HK-2 (cell line): ENCODE results near the gene KLF7.
"Not testable (repeated sequence)": the region's sequence is repeated elsewhere in the genome, so short reads cannot be mapped to it uniquely, and the experiment has no call there.

Experiments
- DNase-seq: peaks from one replicate; pipeline ENCODE4 v3.0.0-alpha.2; 2018; ENCODE audit not compliant: unreplicated experiment

KLF7 gene

DNA sequence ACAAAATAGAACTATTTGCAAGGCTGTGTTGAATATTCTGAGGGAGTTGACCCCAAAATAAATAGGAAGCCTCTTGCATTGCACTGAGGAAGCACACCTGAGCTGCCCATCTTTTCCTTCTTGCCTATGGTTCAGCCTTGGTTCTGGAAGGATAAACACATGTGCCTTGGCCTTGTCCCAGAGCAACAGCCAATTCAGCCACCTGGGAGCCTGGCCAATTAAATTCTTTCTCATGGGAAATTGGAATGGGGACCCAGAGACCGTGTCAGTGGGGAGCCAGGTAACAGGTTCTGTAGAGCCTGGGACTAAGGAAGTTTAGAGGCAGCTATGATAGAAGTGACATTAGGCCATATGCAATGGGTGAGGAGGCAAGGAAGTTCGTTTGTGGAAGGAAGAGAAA lies 99.6 kb downstream of the KLF7 start:
- no peak for DNase-seq

DNA sequence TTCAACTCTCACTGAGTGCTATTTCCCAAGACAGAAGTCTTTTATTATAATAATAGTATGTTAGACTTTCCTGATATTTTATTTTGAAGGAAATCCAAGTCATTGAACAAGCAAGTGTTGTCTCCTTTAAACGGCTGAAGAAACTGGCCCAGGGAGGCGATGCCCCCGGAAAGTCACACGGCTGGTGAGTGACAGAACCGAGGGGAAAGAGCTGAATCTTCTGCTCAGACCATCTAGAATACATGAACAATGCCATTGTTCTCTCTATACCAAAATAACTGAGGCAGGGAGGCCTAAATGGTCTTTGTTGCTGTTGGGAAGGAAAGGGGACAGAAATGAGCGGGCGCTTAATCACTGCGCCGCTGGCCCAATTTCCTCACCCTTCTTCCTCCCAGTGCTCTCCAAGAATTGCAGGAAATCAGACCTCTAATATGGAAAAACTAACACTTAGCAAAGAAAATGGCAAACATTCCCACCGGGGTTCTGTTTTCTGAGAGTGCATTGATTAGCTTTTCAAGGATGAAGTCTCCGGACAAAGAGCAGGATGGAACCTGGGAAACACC lies 101.5 kb downstream of the KLF7 start:
- no peak for DNase-seq

DNA sequence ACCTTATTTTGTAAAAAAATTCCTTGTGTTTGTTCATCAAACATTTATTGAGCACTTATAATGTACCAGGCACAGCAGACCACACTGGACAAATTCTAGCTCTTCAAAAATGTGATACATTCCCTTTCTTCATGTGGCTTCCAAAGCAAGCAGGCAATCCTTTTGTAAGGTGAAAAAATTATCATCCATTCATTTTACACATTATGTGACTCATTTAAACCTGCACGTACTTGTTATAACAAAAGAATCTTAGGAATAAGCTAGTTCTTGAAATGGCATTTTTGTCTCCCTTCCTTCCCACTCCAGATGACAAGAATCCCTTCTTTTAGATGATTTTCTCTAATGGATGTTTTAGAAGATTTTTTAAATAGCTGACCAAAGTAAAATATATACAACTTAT lies 104.6 kb downstream of the KLF7 start:
- no peak for DNase-seq

DNA sequence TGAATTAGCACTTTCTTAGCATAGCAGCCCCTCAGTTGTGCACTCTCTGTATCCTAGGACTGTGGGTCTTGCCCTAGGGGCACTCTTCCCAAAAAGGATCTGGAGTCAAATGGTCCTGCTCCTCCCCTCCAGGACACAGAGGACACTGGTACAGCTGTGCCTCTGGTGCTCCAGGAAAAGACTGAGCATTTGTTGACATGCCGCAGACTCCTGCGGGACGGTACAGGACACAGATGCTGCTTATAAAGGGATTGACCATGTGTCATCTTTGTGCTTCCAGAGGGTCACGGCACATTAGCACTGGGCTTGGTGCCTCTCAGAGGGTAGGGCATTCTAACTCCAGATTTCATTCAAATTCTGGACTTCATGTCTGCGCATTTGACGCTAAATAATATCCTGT lies 110.5 kb downstream of the KLF7 start:
- DNase-seq, result no peak

DNA sequence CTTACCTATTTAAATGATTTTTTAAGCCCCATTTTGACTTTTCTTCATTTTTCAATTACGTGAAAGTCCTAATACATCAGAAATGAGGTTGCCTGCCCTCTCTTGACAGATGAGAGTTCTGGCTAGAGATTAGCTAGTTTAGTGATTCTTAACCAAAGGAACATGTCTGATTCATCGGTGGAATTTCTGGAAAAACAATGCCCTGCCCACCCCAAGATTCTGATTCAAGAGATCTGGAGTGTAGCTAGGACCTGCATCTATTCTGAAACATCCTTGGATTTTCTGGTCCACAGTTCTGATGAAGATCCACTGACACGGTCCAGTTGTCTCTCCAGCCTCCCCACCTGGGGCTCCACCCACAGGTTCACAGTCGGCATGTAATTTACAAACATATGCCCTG lies 111.2 kb downstream of the KLF7 start:
- no peak for DNase-seq

DNA sequence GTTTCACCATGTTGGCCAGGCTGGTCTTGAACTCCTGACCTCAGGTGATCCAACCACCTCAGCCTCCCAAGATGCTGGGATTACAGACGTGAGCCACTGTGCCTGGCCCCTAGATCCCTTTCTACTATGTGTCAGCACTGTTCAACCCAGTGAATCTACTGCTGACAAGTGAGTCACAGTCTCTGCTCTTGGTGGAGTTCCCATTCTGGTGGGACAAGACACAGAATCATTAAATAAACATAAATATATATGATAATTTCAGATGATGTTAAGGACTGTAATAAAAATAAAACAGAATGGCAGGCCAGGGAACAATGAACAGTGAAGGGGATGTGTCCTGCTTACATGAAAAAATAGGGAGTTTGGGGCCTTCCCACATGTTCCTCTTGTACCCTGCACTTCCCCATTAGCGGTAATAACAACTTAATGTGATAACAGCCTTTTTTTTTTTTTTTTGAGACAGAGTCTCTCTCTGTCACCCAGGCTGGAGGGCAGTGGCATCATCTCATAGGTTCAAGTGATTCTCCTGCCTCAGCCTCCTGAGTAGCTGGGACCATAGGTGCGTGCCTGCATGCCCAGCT lies 114.3 kb downstream of the KLF7 start:
- DNase-seq, result no peak

DNA sequence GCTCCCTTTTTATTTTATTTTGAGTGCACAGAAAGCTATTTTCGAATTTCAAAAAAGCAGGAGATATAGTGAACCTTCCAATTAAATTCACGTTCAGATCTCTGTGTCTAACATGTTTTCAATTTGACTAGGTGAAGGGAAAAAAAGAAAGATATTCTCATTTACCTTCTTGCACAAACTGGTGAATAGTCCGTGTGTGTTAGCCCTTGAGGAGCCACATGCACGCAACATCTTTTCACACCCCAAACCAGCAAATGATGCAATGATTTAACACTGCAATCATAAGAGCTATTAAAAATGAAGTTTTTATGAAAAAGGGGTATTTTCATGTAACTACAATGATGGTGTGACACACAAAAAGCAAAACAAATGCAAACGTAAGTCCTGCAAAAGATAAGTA lies 116.6 kb downstream of the KLF7 start:
- no peak for DNase-seq

DNA sequence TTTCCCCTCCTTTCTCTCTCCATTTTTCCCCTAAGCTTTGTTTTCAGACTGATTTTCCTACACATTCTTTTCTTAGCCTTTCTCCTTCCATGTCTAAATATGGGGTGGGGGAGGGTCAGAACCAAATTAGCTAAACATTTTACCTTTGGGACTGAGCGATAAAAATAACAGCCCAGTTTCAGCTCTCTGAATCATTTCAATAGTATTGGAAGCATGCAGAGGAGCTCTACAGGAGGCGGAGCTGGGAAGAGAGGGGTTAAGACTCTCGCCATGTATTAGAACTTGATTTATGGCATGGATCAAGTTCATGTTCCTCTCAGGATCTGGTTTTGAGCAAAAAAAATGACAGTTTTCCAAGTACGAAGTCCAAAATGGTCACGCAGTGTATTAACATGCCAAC lies 117.3 kb downstream of the KLF7 start:
- no peak for DNase-seq

DNA sequence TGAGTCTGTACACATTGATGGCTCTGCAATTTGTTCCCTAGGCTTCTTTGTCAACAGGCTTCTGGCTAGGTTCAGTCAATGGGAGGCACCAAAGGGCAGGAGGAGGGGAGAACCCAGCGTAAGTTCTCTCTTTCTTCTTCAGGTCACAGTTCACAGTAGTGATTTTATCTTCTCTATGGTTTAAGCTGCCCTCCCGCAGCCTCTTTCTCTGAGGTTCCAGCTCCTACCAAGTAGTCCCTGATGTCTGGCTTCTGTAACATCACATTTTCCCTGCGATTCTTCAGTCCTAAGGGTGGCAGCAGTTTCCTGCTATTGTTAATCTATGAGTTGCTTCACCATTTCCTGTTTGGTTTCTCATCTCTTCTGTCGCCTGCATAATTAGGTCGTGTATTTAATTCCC lies 119.0 kb downstream of the KLF7 start:
- no peak for DNase-seq

DNA sequence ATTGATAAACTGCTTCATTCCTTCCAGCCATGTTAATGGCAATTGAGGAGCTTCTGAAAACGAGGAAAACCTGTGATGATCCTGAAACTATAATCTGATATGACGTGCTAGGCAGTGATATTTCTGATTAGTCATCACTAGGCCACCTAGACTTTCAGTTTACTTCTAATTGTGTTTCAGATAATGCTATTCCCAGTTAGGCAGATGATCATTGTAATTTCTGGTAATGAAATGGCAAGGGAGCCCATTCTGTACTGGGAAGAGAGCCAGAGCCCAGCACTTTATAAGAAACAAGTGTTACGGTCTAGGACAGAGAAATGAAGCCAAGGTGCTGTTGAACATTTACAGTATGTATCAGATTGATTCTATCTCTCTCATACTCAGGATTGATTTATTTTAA lies 120.2 kb downstream of the KLF7 start:
- DNase-seq, result no peak

DNA sequence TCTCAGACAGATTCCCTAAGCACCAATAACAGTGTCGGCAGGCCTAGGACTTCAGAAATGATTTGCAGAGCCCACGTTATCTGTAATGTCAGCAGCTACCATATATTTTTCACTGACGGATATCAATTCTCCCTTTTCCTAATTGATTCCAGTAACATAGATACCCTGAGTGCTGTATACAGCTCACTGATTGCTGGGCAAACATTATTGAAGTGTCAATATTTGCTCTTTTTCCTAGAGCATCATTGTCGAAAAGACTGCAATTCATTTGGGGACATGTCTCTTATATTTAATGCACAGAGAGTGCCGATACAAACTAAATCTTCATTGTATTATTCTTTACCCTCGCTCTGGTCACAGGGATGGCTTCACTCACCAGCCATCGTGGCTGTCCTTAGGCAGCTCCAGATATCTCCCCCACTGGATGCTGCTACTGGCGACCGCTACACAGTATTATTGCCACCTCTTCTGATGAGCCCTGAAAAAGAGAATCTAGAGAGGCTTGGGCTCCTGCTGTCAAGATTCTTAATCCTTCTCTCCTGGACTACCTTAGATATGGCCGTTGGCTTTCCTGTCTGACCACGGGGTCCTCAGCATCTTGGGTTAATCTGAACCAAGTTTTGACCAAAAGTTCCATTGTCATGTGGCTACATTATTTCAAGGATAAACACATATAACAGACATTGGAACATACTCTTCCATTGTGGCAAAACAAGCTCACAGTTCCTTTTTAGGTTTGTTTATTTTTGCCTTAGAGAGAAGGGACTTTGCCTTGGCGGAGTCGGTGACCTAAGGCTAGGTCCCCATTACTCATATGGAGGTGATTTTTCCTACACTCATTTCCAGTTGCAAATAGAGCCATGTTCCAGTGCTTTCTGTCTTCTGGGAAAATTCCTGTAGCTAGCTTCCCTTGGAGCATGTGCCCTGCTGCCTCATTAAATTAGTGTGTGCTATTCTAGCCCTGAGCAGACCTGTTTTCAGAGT lies 121.1 kb downstream of the KLF7 start:
- DNase-seq, result no peak

DNA sequence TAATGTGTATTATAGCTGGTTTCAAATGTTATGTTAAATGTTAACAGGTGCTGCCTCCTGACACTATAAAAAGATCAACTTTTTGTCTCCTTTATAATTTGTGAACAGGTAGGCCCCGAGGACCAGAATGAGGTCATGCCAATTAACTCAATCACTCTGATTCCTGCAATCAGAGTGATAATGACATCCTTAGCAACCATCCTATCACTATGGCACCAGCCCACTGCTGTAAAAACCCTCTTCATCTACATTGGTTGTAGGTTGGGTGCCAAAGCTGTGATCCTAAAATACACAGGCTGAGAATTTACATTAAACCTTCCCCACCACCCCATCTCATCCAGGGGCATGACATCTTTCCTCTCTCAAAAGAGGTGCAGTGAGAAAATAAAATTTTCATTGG lies 122.9 kb downstream of the KLF7 start:
- no peak for DNase-seq

DNA sequence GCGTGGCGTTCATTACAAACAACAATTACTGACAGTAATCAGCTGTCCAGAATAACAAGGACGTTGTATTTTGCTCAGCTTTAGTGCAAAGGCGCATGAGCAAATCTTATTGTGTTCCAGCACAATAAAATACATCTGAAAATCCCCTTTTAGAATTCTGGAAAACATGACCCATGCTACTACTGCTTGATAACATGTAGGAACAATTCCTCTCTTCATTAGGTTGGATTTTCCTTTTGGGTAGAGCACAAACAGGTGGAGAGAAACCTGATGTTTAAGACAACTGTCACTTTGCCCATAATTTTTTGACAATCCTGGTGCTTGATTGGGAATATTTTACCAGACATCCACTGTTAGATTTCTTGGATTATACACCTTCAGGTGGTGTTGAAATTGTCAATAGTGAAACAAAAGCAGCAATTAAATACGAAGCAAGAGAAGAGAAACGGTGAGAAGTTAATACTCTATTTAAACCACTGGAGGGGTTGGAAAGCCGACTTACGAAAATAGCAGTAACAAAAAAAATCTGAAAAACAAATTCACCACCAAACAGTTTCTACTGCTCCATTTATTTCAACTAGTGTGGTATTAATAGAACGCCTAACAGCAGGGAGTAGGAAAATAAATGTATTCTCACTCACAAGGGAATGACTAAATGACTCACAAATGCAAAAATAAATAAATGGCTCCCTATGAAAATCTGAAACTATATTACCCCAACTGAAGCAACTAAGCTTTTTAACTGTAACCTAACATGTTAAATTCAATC lies 123.8 kb downstream of the KLF7 start:
- DNase-seq, result no peak

DNA sequence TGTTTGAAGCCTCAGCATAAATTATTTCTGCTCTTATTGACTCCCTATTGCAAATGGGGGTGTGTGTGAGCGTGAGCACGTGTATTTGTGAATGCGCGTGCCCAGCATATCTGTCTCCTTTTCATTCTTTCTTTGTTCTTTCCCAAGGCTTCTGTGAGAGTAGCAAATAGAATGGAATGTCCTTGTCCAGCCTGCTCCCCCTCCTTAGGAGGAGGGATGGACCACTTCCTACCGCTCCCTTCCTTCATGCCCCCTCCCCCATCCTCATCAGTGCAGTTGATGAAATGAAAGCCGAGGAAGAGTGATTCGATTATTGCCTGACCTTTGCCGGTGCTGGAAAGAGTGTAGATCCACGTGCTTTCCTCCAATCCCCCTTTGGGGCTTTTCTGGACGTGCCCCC lies 124.5 kb downstream of the KLF7 start:
- DNase-seq, result no peak

DNA sequence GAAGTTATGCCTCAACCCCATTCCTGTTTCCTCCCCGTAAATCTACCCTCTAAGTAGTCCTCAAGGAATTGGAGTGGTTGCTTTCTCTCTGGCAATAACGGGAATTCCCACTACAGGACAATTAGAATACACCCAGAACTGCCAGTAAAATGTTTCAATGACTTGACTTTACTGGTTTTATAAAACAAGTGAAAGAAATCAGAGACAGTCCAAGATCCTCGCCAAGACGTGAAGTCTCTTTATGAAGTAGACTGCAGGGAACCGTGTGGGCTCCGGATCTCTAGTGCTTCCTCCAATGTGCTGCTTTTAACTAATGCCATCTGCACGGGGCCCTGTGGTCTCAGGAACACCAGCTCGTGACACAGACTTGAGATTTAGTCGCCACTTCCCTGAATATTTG lies 125.1 kb downstream of the KLF7 start:
- no peak for DNase-seq

DNA sequence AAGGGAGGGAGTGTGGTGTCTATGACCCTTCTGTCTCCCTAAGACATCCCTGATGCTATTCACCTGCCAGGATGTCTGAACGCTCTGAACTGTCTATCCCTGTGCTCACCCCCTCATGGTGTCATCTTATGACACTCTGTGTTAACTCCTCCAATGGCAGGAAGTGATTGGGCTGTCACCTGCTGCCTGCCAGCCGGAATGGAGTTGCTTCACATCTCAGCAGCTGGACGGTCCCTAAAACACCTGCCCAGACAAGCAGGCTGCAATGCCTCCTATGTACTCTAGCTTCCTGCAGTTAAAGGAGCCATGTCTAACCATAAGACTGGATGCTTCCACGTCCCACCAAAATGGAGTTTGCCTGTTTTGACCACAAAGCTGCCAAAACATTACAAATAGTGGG lies 126.5 kb downstream of the KLF7 start:
- no peak for DNase-seq

DNA sequence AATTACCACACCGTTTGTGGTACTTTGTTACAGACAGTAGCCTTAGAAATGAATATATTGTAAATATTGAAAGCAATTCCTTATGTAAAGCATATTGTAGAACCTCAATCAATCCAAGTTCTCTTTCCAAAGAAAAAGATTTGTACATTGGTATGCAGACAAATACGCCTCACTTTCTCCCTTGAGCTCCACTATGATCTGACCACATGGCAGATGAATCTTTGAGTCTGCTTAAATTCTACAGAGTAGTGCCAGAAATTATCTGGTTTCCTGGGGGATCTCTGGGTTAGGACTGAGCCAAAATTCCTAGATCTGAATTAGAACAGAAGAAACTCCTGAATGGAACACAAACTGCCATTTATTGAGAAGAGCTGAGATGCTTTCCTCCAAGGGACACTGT lies 127.4 kb downstream of the KLF7 start:
- no peak for DNase-seq

DNA sequence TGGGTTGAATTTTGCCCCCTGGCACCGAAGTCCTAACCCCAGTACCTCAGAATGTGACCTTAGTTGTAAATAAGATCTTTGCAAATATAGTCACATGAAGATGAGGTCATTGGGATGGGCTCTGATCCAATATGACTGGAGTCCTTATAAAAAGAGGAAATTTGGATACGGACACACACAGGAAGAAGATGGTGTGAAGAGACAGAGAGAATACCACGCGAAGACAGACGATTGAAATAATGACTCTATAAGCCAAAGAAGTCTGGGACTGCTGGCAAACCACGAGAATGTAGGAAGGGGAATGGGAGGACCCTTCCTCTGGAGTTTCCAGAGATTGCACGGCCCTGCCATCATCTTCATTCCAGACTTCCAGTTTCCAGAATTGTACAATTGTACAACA lies 127.9 kb downstream of the KLF7 start:
- DNase-seq, result no peak

DNA sequence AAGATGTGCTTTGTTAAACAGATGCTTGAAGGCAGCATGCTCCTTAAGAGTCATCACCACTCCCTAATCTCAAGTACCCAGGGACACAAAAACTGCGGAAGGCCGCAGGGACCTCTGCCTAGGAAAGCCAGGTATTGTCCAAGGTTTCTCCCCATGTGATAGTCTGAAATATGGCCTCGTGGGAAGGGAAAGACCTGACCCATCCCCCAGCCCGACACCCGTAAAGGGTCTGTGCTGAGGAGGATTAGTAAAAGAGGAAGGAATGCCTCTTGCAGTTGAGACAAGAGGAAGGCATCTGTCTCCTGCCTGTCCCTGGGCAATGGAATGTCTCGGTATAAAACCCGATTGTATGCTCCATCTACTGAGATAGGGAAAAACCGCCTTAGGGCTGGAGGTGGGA lies 128.7 kb downstream of the KLF7 start:
- DNase-seq, result not testable (repeated sequence)

DNA sequence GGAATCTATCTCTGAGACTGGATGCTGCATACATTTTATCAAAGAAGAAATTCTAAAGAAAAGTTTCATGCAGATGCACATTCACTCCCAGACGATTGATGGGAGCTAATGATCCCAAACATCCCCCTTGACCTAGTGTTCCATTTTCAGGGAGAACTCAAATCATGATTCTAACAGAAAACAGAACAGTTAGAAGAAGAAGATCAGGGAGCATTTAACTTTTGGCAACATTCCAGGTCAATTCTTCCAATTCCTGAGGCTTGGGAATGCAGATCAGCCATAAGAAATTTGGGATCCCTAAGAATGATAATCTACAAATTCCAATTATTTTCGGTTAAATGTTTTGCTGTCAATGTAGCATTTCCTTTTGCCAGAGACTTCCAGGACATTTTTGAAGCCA lies 129.9 kb downstream of the KLF7 start:
- no peak for DNase-seq

DNA sequence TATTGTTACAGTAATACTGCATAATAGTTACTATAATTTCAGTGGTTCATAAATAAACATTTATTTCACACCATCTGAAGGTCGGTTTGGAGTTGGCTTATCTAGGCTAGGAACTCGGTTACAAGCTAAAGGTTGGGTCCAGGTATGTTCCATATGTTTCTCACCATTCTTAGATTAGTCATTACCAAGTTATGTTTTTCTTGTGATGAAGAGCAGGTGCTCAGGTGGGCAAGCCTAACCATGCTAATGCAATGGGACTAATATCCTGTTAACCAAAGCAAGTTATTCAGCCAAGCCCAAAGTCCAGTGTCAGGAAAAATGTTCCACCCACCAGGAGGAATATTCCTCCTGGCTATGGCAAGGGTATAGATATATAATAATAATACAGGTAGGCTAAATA lies 133.3 kb downstream of the KLF7 start:
- DNase-seq, result no peak
